SK-N-SH (cell line): Measurements from ENCODE around the gene CDK5RAP2. TPM values are rescaled to one million over a fixed set of nuclear protein-coding genes. Genes with fewer than 3 reads are reported as not detected.

Experiments
- CTCF ChIA-PET: fragments of 300-600, 350-600 bp; formaldehyde crosslinking; extraction: SDS; loops from one replicate; lab custom pipeline; 2021; lab: Yijun Ruan, JAX
- POLR2A ChIA-PET: fragments of 350-600 bp; sonication (Branson Sonifier 250); formaldehyde crosslinking; extraction: SDS; loops from one replicate; lab custom pipeline; 2020; ENCODE audit warnings: antibody characterized with exemption, inconsistent platforms; lab: Yijun Ruan, JAX
- DNase-seq: peaks from one replicate; pipeline ENCODE4 v3.0.0; 2012
- H2AFZ ChIP-seq: fragments of 200-600 bp; sonication (generic); 2 replicates; pipeline ENCODE4 v1.8.1; 2016; ENCODE audit warnings: antibody characterized with exemption, mild to moderate bottlenecking, low read depth
- H3F3A ChIP-seq: fragments of 200-600 bp; sonication (generic); replicated peaks from 2 replicates; pipeline ENCODE3; 2016; ENCODE audit warnings: antibody characterized with exemption, mild to moderate bottlenecking; ENCODE audit not compliant: insufficient read depth
- H3K27ac ChIP-seq, 2 experiments: fragments of 200-500 bp in 1 of 2; fragments of 200-600 bp in 1 of 2; sonication (Bioruptor generic) in 1 of 2; sonication (generic), shearing (Covaris generic) in 1 of 2; 2 replicates each; pipeline versions ENCODE4 v1.5.1 to v1.6.1; 2014 to 2016; ENCODE audit warnings: low read depth in 2 of 2, inconsistent platforms in 1 of 2, low read length in 1 of 2, mild to moderate bottlenecking in 1 of 2, mixed read lengths in 1 of 2
- H3K27me3 ChIP-seq: fragments of 200-600 bp; sonication (generic), shearing (Covaris generic); 2 replicates; pipeline ENCODE4 v1.6.1; 2016; ENCODE audit warnings: mixed run types; ENCODE audit not compliant: insufficient read depth
- H3K36me3 ChIP-seq, 2 experiments: fragments of 200-500 bp in 1 of 2; fragments of 200-600 bp in 1 of 2; sonication (Bioruptor generic) in 1 of 2; sonication (generic) in 1 of 2; replicated peaks in 1 of 2; 2 replicates each; pipeline versions ENCODE3 to v1.5.1; 2014 to 2016; ENCODE audit warnings: low read length in 1 of 2, mild to moderate bottlenecking in 1 of 2; ENCODE audit not compliant: insufficient read depth in 2 of 2, control insufficient read depth in 1 of 2
- H3K4me1 ChIP-seq, 2 experiments: fragments of 200-500 bp in 1 of 2; fragments of 200-600 bp in 1 of 2; sonication (Bioruptor generic) in 1 of 2; sonication (generic), shearing (Covaris generic) in 1 of 2; 2 replicates each; pipeline versions ENCODE4 v1.5.1 to v1.6.1; 2014 to 2016; ENCODE audit warnings: low read depth in 1 of 2, low read length in 1 of 2, mixed run types in 1 of 2; ENCODE audit not compliant: insufficient read depth in 2 of 2, control insufficient read depth in 1 of 2
- H3K4me2 ChIP-seq: fragments of 200-600 bp; sonication (generic), shearing (Covaris generic); 2 replicates; pipeline ENCODE4 v1.6.1; 2017; ENCODE audit warnings: mixed run types
- H3K4me3 ChIP-seq, 2 experiments: fragments of 200-500 bp in 1 of 2; fragments of 200-600 bp in 1 of 2; sonication (Bioruptor generic) in 1 of 2; sonication (generic), shearing (Covaris generic) in 1 of 2; 2 replicates each; pipeline versions ENCODE4 v1.5.1 to v1.8.1; 2014 to 2016; ENCODE audit warnings: low read depth in 2 of 2, inconsistent platforms in 1 of 2, low read length in 1 of 2, mild to moderate bottlenecking in 1 of 2, mixed read lengths in 1 of 2, moderate library complexity in 1 of 2
- H3K79me2 ChIP-seq: fragments of 200-600 bp; sonication (generic); 2 replicates; pipeline ENCODE4 v1.8.1; 2017; ENCODE audit warnings: mild to moderate bottlenecking; ENCODE audit not compliant: insufficient read depth
- H3K9ac ChIP-seq: fragments of 200-600 bp; sonication (generic); 2 replicates; pipeline ENCODE4 v1.6.1; 2017; ENCODE audit warnings: mixed run types
- H3K9me2 ChIP-seq: fragments of 200-600 bp; sonication (generic); 2 replicates; pipeline ENCODE4 v1.6.1; 2017; ENCODE audit warnings: mixed run types
- H3K9me3 ChIP-seq: fragments of 200-600 bp; sonication (generic); 2 replicates; pipeline ENCODE4 v1.6.1; 2017; ENCODE audit warnings: mixed run types, mild to moderate bottlenecking, moderate library complexity
- H4K20me1 ChIP-seq: fragments of 200-600 bp; sonication (generic); 2 replicates; pipeline ENCODE4 v1.6.1; 2017; ENCODE audit warnings: mild to moderate bottlenecking, mixed run types; ENCODE audit not compliant: insufficient read depth
- CTCF ChIP-seq: fragments of 200-600 bp; sonication (generic); IDR thresholded peaks from 2 replicates; pipeline ENCODE4 v1.6.1; 2017; ENCODE audit warnings: antibody characterized with exemption, mild to moderate bottlenecking, moderate library complexity
- ELF1 ChIP-seq: IDR thresholded peaks from 2 replicates; pipeline ENCODE4 v1.4.0; 2012
- EP300 ChIP-seq, 2 experiments: IDR thresholded peaks; 2 replicates each; pipeline versions ENCODE4 v1.4.0 to v1.6.1; 2012; ENCODE audit warnings: borderline replicate concordance in 1 of 2, low read depth in 1 of 2, low read length in 1 of 2
- EZH2phosphoT487 ChIP-seq: fragments of 200-600 bp; sonication (generic); IDR thresholded peaks from 2 replicates; pipeline ENCODE4 v1.6.1; 2017; ENCODE audit warnings: low read depth, mixed run types, mild to moderate bottlenecking, antibody characterized with exemption, moderate library complexity, borderline replicate concordance
- FOXJ3 ChIP-seq: sonication (generic); formaldehyde crosslinking; IDR thresholded peaks from 2 replicates; pipeline ENCODE4 v1.5.1; 2020; ENCODE audit warnings: mild to moderate bottlenecking, missing genetic modification reagents
- IRF3 ChIP-seq: fragments of 150-350 bp; IDR thresholded peaks from 2 replicates; pipeline ENCODE4 v1.6.1; 2016; ENCODE audit warnings: mild to moderate bottlenecking, low read depth, low read length
- MXI1 ChIP-seq: IDR thresholded peaks from 2 replicates; pipeline ENCODE4 v1.6.1; 2012; ENCODE audit warnings: mild to moderate bottlenecking, low read depth, low read length, improper control_type of control experiment
- NRF1 ChIP-seq: IDR thresholded peaks from 2 replicates; pipeline ENCODE4 v1.6.1; 2012; ENCODE audit warnings: low read depth, mild to moderate bottlenecking, low read length
- POLR2AphosphoS5 ChIP-seq: IDR thresholded peaks from 2 replicates; pipeline ENCODE4 v1.6.1; 2012; ENCODE audit warnings: low read depth, low read length
- RCOR1 ChIP-seq: fragments of 150-350 bp; IDR thresholded peaks from 2 replicates; pipeline ENCODE4 v1.6.1; 2017; ENCODE audit warnings: antibody characterized with exemption, low read length
- SIN3A ChIP-seq: IDR thresholded peaks from 2 replicates; pipeline ENCODE4 v1.6.1; 2012; ENCODE audit warnings: low read depth, mild to moderate bottlenecking, low read length, moderate library complexity, borderline replicate concordance
- TAF1 ChIP-seq: IDR thresholded peaks from 2 replicates; pipeline ENCODE4 v1.6.1; 2012; ENCODE audit warnings: low read depth, mild to moderate bottlenecking, low read length, moderate library complexity, borderline replicate concordance
- TCF12 ChIP-seq: IDR thresholded peaks from 2 replicates; pipeline ENCODE4 v1.4.0; 2012
- TEAD4 ChIP-seq: IDR thresholded peaks from 2 replicates; pipeline ENCODE4 v1.4.0; 2012; ENCODE audit warnings: mild to moderate bottlenecking, borderline replicate concordance; ENCODE audit not compliant: insufficient read depth
- YY1 ChIP-seq: IDR thresholded peaks from 2 replicates; pipeline ENCODE4 v1.4.0; 2012; ENCODE audit warnings: low read depth, mild to moderate bottlenecking
- ZBTB33 ChIP-seq: IDR thresholded peaks from 2 replicates; pipeline ENCODE4 v1.4.0; 2012; ENCODE audit warnings: low read depth, borderline replicate concordance
- WGBS: methylation state at CpG from one replicate; pipeline ENCODE4 v1.1.6; 2017; ENCODE audit warnings: low lambda C conversion rate; 5-methylcytosine and 5-hydroxymethylcytosine counted together
- polyA plus RNA-seq, 3 experiments: library from polyadenylated mRNA; depleted of rRNA; stranded (reverse); fragments of >200 nt; gene quantifications; 2 replicates each; pipeline ENCODE4 v1.2.3, GENCODE V29; 2012

CDK5RAP2 gene
- polyA plus RNA-seq, 1 of the 3 experiments (the other 2 are of a cell fraction), result 20.7 TPM

GRCh38 chr9:120440791-120441190 is 139.2 kb downstream of the CDK5RAP2 start (continued):
- no peak for TF ChIP-seq ZBTB33

- H3K9ac ChIP-seq, result no peak overlapping the region
- H3K9me3 ChIP-seq, result no peaks in the 10 kb centered on the region
- CTCF ChIA-PET, result interaction anchor here (0.9 to 2.0 kb wide), 6 partner anchors 13 to 91 kb away, joined by 3 to 7 read pairs (median 4); no protein-coding TSS in a partner anchor
- H3K9me2 ChIP-seq, result no peaks in the 10 kb centered on the region
- H3K4me3 ChIP-seq, result no peak overlapping the region
- no peak for TF ChIP-seq IRF3
- TF ChIP-seq FOXJ3 (CRISPR knock-in tag), result no peak
- no peak for TF ChIP-seq MXI1
- no peak for TF ChIP-seq TAF1
- TF ChIP-seq TEAD4, result no peak
- no peak for TF ChIP-seq YY1
- no peak for TF ChIP-seq EP300 (IDR thresholded peaks at IDR 0.05; ENCODE audit: borderline replicate concordance in 1 of 2, low read depth in 1 of 2, low read length in 1 of 2)
- TF ChIP-seq ELF1, result no peak
- TF ChIP-seq NRF1, result no peak
- TF ChIP-seq POLR2AphosphoS5, result no peak
- no peak for TF ChIP-seq TCF12
- no peak for TF ChIP-seq RCOR1
- no peak for TF ChIP-seq CTCF
- no peak for TF ChIP-seq EZH2phosphoT487
- no peak for TF ChIP-seq SIN3A
- H3K79me2 ChIP-seq, result no peaks in the 10 kb centered on the region
- H3K27me3 ChIP-seq, result no peaks in the 10 kb centered on the region
- no peak for DNase-seq
- peaks cover 5 to 22% of the 10 kb centered on the region in 2 experiments; a peak in 2 of 4 replicates for H3K4me1 ChIP-seq
- 100% methylated on average over 1 of the region's 1 CpG for WGBS
- POLR2A ChIA-PET, result no interaction called here
- no peak overlapping the region for H3K27ac ChIP-seq
- peaks cover 12% of the 10 kb centered on the region for H3F3A ChIP-seq
- no peak overlapping the region for H3K4me2 ChIP-seq
- peaks cover 28 to 70% of the 10 kb centered on the region in 2 experiments for H3K36me3 ChIP-seq
- H4K20me1 ChIP-seq, result no peaks in the 10 kb centered on the region
- no peak overlapping the region for H2AFZ ChIP-seq
Measured at GRCh38 chr9:120439926-120440325, 140.0 kb downstream of the CDK5RAP2 start.
